ENCODE measurements around the gene TMEM135.

Gene TMEM135

GRCh38 chr11:87366763-87367405 is 329.1 kb downstream of the TMEM135 start:
- no peak for DNase-seq

DNA sequence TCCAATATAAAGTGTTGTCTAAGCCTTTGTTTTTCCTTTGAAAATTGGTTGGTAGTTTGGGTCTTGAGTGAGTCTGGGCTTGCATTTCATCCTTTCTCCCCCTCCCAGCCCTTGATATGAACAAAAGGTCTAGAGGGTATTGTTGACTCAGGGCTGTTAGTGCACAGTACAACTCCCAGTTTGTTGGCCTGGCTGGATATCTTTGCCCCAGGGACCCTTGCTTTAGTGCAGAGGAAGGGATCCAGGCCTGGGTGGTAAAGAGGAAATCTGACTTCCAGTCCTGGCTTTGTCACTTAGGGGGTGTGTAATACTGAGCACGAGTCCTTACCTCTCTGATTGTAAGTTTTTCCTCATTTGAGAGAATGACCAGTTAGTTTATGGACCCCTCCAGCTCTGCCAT is 330.4 kb downstream of the TMEM135 start:
- DNase-seq = no peak

DNA sequence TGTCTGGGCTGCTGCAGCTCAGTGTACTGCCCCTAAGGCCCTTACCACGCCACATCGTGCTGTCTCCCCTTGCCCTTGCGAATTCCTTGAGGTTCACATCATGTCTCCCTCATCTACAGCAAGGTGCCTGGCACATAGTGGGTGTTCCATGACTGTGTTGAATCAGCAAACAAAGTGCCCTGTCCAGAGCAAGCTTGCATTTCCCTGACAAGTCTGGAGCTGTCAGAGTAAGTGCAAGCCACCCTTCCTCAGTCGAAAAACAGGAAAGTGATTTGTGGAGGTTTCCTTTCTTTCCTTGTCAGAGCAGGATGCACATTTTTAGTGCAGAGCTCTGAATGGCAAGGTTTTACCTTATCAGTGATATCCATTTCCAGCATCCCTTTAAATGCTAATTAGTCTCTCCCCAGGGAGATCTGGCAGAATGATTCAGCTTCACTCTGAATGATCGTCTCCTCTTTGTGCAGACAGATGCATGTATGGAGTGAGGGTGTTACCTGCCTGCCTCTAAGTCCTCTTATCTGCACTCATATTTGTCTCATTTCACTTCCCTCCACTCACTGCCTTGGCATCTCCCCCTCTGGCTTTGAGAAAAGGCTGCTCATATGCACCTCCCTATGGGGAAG is 331.2 kb downstream of the TMEM135 start:
- peak; percentile 50 for DNase-seq

GRCh38 chr11:87369888-87370287 is 332.2 kb downstream of the TMEM135 start:
- DNase-seq = no peak

GRCh38 chr11:87372065-87372464 is 334.3 kb downstream of the TMEM135 start:
- DNase-seq = no peak
